ENCODE data around the gene CEP68.

CEP68 gene

DNA sequence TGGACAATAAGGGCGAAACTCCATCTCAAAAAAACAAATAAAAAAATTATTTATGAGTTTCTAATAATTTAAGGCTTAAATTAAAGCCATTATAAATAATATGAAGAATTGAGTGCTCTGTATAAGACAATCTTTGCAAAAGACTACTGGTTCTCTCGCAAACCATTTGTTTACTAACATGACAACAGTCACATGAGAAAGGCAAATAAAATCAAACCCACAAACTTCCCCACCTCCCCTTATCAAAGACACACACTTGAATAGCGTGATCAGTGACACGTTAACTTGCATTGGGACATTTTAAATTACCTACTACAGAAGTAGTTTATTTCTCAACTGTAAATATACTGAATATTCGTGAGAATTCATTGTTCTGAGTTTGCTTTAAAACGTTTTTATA, 52.6 kb downstream of the CEP68 start:
- no peak overlapping the region for H3K4me3 ChIP-seq (ENCODE audit: low read length)
- TF ChIP-seq CTCF (conservative IDR thresholded peaks at IDR 0.05; ENCODE audit: low read depth, low read length): no peak
- no peak for DNase-seq (ENCODE audit: low read depth)

DNA sequence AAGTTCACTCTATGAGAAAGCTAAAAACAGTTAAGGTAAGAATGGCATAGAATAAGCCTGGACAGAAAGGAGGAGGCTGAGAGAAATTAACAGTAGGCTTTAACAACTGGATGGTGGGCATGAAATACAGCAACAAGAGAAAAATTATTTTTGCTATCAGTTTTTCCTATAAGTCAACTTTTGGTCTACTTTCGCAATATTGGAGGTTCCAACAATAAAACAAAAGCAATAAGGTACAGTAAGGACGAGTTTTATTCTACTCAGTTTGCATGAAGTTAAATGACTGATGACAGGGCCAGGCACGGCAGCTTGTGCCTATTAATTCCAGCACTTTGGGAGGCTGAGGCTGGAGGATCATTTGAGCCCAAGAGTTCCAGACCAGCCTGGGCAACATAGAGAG, 56.4 kb downstream of the CEP68 start:
- no peak for DNase-seq (ENCODE audit: low read depth)
- TF ChIP-seq CTCF (conservative IDR thresholded peaks at IDR 0.05; ENCODE audit: low read depth, low read length): no peak
- H3K4me3 ChIP-seq (ENCODE audit: low read length): no peak overlapping the region

DNA sequence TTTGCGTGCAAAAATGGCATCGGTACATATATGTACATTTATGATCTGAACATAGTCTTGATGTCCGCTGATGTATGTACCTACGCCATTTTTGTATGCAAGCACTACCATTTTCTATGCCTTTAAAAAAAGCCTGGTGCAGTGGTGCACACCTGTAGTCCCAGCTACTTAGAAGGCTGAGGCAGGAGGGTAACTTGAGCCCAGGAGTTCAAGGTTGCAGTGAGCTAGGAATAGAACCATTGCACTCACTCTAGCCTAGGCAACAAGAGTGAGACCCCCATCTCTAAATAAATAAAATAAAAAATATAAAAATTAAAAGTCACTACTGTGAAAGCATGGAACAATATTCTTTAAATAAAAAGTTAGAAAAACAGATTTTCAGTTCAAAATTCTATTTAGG, 57.0 kb downstream of the CEP68 start:
- DNase-seq (ENCODE audit: low read depth): no peak
- no peak for TF ChIP-seq CTCF (conservative IDR thresholded peaks at IDR 0.05; ENCODE audit: low read depth, low read length)
- H3K4me3 ChIP-seq (ENCODE audit: low read length): no peak overlapping the region

GRCh38 chr2:65113816-65114215, 57.6 kb downstream of the CEP68 start:
- no peak for TF ChIP-seq CTCF (conservative IDR thresholded peaks at IDR 0.05; ENCODE audit: low read depth, low read length)
- no peak for DNase-seq (ENCODE audit: low read depth)
- H3K4me3 ChIP-seq (ENCODE audit: low read length): no peak overlapping the region

- H3K4me3 ChIP-seq (ENCODE audit: low read length): no peak overlapping the region
- TF ChIP-seq CTCF (conservative IDR thresholded peaks at IDR 0.05; ENCODE audit: low read depth, low read length): no peak
- DNase-seq (ENCODE audit: low read depth): no peak
These were observed 58.7 kb downstream of the CEP68 start for GRCh38 chr2:65114921-65115320.

DNA sequence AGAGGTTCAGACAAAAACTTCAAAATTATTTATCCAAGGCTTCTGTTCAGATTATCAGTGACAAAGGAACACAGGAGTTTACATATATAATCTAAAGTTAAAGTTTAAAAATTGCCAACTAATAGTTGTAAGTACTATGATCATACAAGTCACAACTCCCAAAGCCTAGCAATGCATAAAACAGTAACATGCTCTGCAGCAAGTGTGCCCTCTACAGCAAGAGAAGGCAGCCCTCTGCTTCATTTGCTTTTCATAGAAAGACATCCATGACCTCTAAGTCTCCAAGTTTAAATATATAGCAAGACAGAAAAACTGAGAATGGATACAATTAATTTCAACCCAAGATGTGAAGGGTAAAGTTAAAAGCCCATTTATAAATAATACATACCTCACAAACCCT, 60.4 kb downstream of the CEP68 start:
- H3K4me3 ChIP-seq (ENCODE audit: low read length): no peak overlapping the region
- TF ChIP-seq CTCF (conservative IDR thresholded peaks at IDR 0.05; ENCODE audit: low read depth, low read length): no peak
- DNase-seq (ENCODE audit: low read depth): no peak

GRCh38 chr2:65120990-65121693, 64.9 kb downstream of the CEP68 start:
- DNase-seq (ENCODE audit: low read depth): no peak
- TF ChIP-seq CTCF (conservative IDR thresholded peaks at IDR 0.05; ENCODE audit: low read depth, low read length): no peak
- H3K4me3 ChIP-seq (ENCODE audit: low read length): no peak overlapping the region

Measured in retinal pigment epithelial cell (primary cell).